Prostate gland (tissue), 2 donors: ENCODE data around the gene RALGPS1. TPM values are rescaled to one million over a fixed set of nuclear protein-coding genes. Genes with fewer than 3 reads are reported as not detected.

ENCODE experiments used
- DNase-seq: peaks from one replicate; pipeline ENCODE4 v3.0.0-alpha.2; 2019; ENCODE audit warnings: low spot score
- H3K27ac ChIP-seq, 2 donors: fragments of 200-600 bp; sonication (generic); 2 replicates each; pipeline ENCODE4 v1.5.1; 2017 to 2019
- H3K27me3 ChIP-seq: fragments of 200-600 bp; sonication (generic); replicated peaks from 2 replicates; pipeline ENCODE4 v1.5.1; 2019; ENCODE audit not compliant: insufficient read depth
- H3K36me3 ChIP-seq, 2 donors: fragments of 200-600 bp; sonication (generic); 1 replicate in 1 of 2; 2 replicates in 1 of 2; pipeline versions ENCODE4 v1.5.1 to v1.8.1; 2017 to 2019
- H3K4me1 ChIP-seq: fragments of 200-600 bp; sonication (generic); replicated peaks from 2 replicates; pipeline ENCODE4 v1.5.1; 2019
- H3K4me3 ChIP-seq, 2 donors: fragments of 200-600 bp; sonication (generic); 2 replicates each; pipeline ENCODE4 v1.5.1; 2017 to 2019
- H3K9me3 ChIP-seq: fragments of 200-600 bp; sonication (generic); 2 replicates; pipeline ENCODE4 v1.5.1; 2017
- POLR2A ChIP-seq: fragments of 450-650 bp; IDR thresholded peaks from one replicate; pipeline ENCODE4 v1.6.1; 2016; ENCODE audit warnings: antibody characterized with exemption, mild to moderate bottlenecking
- POLR2AphosphoS5 ChIP-seq: sonication (generic); formaldehyde crosslinking; IDR thresholded peaks from one replicate; pipeline ENCODE4 v1.6.1; 2017; ENCODE audit warnings: antibody characterized with exemption
- WGBS: methylation state at CpG from one replicate; pipeline ENCODE4 v1.1.5; 2018; 5-methylcytosine and 5-hydroxymethylcytosine counted together
- intact Hi-C: fragments of 100-400 bp; cut with DNase I; formaldehyde crosslinking; loops from one replicate; pipeline ENCODE4 v1.14.2; 2022
- total RNA-seq, 2 donors: library from RNA; depleted of rRNA; stranded (reverse); fragments of >200 nt; gene quantifications; one replicate each; pipeline ENCODE4 v1.1.0, GENCODE V29; 2016
- TF ChIP-seq, protein P1 (sequence below), 4 experiments: fragments of 200-600 bp in 2 of 4; fragments of 450-650 bp in 2 of 4; sonication (generic) in 2 of 4; IDR thresholded peaks; 1 replicate in 3 of 4; 2 replicates in 1 of 4; pipeline ENCODE4 v1.5.1; 2016 to 2019; ENCODE audit warnings: antibody characterized with exemption in 4 of 4, mild to moderate bottlenecking in 2 of 4, moderate library complexity in 2 of 4

Gene RALGPS1
- total RNA-seq, 2 donors from 2014 or later = 14.7 to 20.7 TPM

DNA sequence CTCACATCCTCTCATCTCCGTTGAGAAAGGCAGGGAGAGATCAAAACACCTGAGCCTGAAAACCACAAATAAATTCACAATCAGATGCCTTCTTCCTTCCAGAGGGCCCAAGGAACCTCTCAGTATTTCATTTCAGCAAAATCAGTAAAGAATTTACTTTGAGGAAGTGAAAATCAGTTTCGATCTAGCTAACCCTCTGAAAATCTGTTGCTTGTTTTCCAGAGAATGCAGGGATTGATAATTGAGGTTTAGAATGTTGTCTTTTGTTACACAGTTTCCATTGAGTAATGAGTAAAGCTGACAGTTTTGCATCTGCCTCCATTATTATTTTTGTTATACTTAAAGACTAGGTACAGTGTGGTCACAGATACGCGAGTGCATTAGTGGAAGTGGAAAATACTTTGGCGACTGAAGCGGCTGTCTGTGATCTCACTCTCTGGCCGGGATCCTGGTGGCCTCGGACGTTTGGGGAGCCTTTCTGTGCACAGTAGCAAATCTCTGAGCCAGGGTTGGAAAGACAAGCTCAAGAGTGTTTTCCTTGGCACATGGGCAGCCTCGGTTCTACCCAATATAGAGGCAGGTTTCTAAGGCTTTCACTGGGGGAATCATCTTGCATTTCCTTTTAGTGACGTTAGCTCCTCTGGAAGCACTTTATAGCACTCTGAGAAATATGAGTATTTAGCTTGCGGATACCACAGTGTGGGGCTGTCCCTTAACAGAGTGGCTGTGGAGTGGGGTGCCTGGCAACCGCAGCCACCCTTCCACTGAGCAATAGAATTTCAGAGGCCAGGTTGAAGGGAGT lies 240.0 kb downstream of the RALGPS1 start:
- intact Hi-C loops = no loop called here
- Histone ChIP-seq H3K4me1 (no peaks in the 10 kb centered on the region), H3K4me3 (no peak overlapping the region), H3K9me3 (no peaks in the 10 kb centered on the region), H3K36me3 (no peaks in the 10 kb centered on the region), H3K27me3 (no peaks in the 10 kb centered on the region), H3K27ac (peak overlapping the region; percentile 18 to 43)
- TF ChIP-seq POLR2A = no peak
- TF ChIP-seq POLR2AphosphoS5 = peak; percentile 50
- TF ChIP-seq, protein P1, sequence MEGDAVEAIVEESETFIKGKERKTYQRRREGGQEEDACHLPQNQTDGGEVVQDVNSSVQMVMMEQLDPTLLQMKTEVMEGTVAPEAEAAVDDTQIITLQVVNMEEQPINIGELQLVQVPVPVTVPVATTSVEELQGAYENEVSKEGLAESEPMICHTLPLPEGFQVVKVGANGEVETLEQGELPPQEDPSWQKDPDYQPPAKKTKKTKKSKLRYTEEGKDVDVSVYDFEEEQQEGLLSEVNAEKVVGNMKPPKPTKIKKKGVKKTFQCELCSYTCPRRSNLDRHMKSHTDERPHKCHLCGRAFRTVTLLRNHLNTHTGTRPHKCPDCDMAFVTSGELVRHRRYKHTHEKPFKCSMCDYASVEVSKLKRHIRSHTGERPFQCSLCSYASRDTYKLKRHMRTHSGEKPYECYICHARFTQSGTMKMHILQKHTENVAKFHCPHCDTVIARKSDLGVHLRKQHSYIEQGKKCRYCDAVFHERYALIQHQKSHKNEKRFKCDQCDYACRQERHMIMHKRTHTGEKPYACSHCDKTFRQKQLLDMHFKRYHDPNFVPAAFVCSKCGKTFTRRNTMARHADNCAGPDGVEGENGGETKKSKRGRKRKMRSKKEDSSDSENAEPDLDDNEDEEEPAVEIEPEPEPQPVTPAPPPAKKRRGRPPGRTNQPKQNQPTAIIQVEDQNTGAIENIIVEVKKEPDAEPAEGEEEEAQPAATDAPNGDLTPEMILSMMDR (IDR thresholded peaks at IDR 0.05) = no peak
- 29% methylated on average over 13 of the region's 13 CpGs for WGBS
- DNase-seq = no peak

DNA sequence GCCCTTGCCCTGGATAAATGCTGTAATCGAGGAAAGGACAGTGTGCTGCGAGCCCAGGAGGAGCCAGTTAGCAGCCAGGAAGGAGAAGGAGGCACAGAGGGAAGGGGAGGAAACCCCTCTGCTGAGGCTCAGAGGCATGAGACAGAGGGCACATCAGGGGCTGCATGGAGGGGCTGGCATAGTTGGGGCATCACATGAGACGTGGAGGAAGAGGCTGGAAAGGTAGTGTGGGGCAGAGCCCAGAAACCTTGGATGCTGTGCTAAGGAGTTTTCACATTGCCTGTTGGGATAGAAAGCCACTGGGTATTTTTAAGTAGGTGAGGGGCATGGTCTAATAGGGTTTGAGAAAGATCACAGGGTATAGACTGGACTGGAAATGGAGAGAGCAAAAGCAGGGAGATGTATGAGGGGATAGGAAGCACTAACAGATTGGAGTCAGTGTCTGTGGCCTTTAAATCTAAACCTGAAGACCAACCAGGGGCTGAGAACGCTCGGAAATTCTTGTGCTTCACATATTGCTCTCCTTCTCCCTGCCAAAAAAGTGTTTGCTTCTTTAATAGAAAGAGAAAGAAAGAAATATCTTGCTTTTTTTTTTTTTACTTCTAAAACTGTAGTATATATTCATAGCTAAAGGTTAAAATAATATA lies 240.9 kb downstream of the RALGPS1 start:
- no peak for TF ChIP-seq POLR2AphosphoS5
- TF ChIP-seq POLR2A = no peak
- TF ChIP-seq, protein P1 (IDR thresholded peaks at IDR 0.05) = no peak
- H3K9me3 ChIP-seq = no peaks in the 10 kb centered on the region
- no peaks in the 10 kb centered on the region for H3K4me1 ChIP-seq
- H3K27ac ChIP-seq = peak overlapping the region; percentile 18 to 43
- H3K27me3 ChIP-seq = no peaks in the 10 kb centered on the region
- intact Hi-C loops = no loop called here
- no peaks in the 10 kb centered on the region for H3K36me3 ChIP-seq
- WGBS = 73% methylated on average over 5 of the region's 5 CpGs
- no peak overlapping the region for H3K4me3 ChIP-seq
- DNase-seq = no peak

DNA sequence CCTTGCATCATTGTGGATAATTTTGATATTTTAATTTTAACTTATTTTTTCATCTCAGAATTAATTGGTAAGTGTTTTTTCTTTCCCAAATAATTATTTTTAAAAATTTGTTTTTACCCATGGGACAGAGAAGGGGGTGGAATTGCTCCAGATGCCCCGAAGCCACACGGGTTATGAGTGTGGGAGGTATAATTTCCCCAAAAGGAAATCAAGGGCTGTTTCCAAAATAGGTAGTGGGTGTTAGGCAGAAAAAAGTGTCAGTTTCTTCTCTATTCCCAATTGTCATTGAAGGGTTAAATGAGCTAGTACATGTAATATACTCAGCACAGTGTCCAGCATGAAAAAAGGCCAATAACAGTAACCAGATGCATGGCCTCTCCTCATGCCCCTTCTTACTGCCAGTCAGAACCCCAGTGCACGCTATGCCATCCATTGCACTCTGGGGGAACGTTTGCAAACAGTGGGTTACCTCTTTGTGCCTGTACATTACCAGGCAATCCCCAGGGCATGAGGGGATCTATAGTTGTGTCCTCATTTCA lies 244.3 kb downstream of the RALGPS1 start:
- DNase-seq = no peak
- TF ChIP-seq POLR2AphosphoS5 = no peak
- TF ChIP-seq, protein P1 (IDR thresholded peaks at IDR 0.05) = no peak
- no peak for TF ChIP-seq POLR2A
- H3K4me1 ChIP-seq = no peaks in the 10 kb centered on the region
- H3K9me3 ChIP-seq = no peaks in the 10 kb centered on the region
- WGBS = 93% methylated on average over 4 of the region's 4 CpGs
- H3K36me3 ChIP-seq = no peaks in the 10 kb centered on the region
- no peak overlapping the region for H3K27ac ChIP-seq
- no peaks in the 10 kb centered on the region for H3K27me3 ChIP-seq
- H3K4me3 ChIP-seq = no peak overlapping the region
- intact Hi-C loops = no loop called here

DNA sequence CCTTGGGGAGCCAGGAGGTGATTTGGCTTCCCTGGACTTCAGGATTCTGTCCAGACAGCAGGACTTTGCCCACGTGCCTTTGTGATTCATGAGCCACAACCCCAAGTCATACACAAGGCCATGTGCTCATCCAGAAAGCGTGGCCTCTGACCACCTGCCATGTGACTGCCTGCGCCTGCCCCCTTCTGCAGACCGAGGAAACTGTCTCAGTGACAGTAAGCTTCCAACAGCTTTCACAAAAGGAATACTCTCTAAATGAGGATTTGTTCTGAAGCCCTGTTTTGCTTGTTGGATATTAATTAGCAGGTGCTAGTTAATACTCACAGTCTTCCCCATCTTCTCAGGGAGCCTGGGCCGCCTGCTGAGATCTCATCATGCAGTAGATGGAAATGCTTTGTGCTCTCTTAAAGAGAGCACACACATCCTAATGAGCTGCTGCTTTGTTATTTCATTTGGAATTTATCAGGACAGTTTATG lies 244.8 kb downstream of the RALGPS1 start:
- intact Hi-C loops = no loop called here
- 51% methylated on average over 5 of the region's 5 CpGs for WGBS
- Histone ChIP-seq H3K27me3 (no peaks in the 10 kb centered on the region), H3K36me3 (no peaks in the 10 kb centered on the region), H3K4me3 (no peak overlapping the region), H3K4me1 (no peaks in the 10 kb centered on the region), H3K9me3 (no peaks in the 10 kb centered on the region), H3K27ac (no peak overlapping the region)
- TF ChIP-seq, protein P1 (IDR thresholded peaks at IDR 0.05) = peak in 1 of 4 experiments; percentile 3
- TF ChIP-seq POLR2A = no peak
- no peak for DNase-seq
